Fibroblast of mammary gland (primary cell): ENCODE data around the gene PRXL2B.
"Not testable (repeated sequence)": the region's sequence is repeated elsewhere in the genome, so short reads cannot be mapped to it uniquely, and the experiment has no call there.

Experiments
- DNase-seq: peaks from one replicate; pipeline ENCODE4 v3.0.0-alpha.2; 2010; ENCODE audit warnings: low read depth
- H3K4me3 ChIP-seq: 2 replicates; pipeline ENCODE4 v1.5.1; 2011; ENCODE audit warnings: low read depth, mild to moderate bottlenecking, low read length, moderate library complexity; ENCODE audit not compliant: control insufficient read depth
- TF ChIP-seq, protein P1 (sequence below): conservative IDR thresholded peaks from 2 replicates; pipeline ENCODE4 v1.5.1; 2011; ENCODE audit warnings: low read depth, low read length, inconsistent platforms; ENCODE audit not compliant: control insufficient read depth, insufficient read depth

PRXL2B gene

DNA sequence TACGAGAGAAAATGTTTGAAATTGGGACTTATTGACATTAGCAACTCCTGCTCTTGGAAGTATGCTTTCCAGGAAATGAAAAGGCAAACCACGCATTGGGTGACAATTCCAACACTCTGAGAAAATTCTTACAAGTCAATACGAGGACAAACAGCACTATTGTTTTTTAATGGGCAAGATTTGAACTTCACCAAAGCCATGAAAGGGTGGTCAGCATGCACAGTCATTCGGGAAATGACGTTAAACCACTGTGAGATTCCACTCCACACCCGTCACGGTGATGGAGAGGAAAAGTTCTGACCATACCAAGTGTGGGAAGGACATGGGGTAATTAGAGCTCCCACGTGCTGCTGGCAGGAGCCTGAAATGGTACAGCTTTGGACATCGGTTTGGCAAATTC lies 12.2 kb upstream of the PRXL2B start:
- no peak for DNase-seq
- no peak overlapping the region for H3K4me3 ChIP-seq
- TF ChIP-seq, protein P1, sequence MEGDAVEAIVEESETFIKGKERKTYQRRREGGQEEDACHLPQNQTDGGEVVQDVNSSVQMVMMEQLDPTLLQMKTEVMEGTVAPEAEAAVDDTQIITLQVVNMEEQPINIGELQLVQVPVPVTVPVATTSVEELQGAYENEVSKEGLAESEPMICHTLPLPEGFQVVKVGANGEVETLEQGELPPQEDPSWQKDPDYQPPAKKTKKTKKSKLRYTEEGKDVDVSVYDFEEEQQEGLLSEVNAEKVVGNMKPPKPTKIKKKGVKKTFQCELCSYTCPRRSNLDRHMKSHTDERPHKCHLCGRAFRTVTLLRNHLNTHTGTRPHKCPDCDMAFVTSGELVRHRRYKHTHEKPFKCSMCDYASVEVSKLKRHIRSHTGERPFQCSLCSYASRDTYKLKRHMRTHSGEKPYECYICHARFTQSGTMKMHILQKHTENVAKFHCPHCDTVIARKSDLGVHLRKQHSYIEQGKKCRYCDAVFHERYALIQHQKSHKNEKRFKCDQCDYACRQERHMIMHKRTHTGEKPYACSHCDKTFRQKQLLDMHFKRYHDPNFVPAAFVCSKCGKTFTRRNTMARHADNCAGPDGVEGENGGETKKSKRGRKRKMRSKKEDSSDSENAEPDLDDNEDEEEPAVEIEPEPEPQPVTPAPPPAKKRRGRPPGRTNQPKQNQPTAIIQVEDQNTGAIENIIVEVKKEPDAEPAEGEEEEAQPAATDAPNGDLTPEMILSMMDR = no peak

DNA sequence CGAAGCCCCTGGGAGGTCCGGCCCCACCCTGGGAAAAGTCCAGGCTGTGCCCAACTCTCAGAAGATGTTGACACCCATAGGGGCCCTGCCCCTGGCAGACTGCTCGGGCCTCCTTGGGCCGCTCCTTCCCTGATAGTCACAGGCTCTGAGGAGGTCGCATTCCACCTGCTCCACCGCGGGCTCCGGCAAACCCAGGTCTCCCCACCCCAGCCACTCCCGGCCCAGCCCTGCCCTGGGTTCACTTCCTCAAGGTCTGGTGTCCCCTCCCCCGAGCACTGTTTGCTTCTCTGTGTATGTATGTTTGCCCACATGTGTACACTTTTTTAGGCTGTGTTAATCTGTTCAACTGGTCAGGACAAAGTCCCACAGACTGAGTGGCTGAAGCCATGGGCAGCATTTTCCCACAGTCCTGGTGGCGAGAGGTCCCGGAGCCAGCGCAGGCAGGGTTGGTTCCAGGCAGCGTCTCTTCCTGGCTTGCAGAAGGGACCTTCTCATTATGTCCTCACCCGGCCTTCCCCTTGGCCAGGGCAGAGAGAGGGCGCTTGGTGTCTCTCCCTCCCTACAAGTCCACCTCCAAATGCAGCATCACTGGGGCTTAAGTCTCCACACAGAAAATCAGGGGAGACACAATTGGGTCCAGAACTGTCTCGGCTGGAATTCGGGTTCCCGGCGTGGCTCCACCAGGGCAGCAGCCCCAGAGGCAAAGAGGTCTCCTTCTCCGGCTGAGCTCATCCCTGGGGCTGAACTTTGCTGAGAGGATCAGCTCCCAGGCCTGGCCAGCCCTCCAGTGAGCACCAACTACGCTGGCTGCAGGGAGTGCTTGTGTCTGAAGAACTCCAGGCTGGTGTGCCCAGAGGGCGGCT lies 10.5 kb upstream of the PRXL2B start:
- TF ChIP-seq, protein P1 = no peak
- no peak overlapping the region for H3K4me3 ChIP-seq

DNA sequence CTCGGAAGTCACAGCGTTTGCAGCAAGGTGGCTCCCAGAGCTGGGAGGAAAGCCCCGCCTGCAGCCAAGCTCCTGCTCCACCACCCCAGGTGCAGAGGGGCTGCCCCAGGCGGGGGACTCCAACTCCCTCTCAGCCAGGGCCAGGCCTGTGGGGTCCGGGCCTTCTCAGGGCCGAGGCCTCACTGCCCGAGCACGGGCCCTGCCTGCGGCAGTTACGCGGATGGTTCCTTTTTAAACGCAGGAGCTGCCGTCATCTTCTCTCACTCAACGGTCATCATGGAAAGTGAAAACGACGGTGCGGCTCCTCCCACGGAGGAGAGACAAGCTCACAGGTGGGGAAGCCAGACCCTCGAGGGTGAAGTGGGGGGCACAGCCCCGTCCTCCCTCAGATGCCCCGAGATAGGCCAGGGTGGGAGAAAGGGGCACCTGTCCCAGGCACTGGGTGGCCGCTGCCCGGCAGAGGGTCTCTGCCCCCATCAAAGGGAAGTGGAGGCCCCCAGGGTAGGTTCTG lies 9.0 kb upstream of the PRXL2B start:
- H3K4me3 ChIP-seq, DNase-seq: not testable (repeated sequence)

More for the DNA sequence above, 10.5 kb upstream of the PRXL2B start:
- DNase-seq = no peak

DNA sequence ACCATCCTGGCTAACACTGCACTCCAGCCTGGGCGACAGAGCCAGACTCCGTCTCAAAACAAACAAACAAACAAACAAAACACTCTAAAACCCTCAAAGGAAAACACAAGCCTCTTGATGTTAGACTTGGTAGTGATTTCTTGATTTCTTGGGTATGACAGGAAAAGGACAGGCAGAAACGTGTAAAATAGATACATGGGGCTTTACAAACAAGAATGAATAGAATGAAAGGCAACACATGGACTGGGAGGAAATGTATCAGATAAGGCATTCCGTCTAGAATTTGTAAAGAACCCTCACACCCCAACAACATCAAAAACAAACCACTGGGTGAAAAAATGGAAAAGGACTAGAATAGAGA lies 7.8 kb upstream of the PRXL2B start:
- no peak for DNase-seq
- TF ChIP-seq, protein P1 = no peak
- no peak overlapping the region for H3K4me3 ChIP-seq

DNA sequence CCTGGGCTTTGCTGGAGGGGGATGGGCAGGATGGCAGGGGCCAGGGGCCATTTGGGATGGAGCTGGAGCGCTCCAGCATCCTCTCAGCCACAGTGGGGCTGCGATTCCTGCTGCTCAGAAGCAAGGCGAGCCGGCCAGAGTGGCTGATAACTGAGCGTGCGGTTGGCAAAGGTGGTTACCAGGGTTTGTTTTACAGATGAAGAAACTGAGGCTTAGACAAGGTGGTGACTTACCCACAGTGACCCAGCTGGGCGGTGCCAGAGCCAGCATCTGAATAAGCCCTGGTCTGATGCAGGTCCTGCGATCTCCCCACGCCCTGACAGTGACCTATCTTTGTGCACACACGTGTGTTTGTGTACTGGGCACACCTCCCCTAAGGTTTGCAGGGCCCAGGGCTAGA lies 5.9 kb upstream of the PRXL2B start:
- TF ChIP-seq, protein P1 = no peak
- DNase-seq = no peak
- no peak overlapping the region for H3K4me3 ChIP-seq

DNA sequence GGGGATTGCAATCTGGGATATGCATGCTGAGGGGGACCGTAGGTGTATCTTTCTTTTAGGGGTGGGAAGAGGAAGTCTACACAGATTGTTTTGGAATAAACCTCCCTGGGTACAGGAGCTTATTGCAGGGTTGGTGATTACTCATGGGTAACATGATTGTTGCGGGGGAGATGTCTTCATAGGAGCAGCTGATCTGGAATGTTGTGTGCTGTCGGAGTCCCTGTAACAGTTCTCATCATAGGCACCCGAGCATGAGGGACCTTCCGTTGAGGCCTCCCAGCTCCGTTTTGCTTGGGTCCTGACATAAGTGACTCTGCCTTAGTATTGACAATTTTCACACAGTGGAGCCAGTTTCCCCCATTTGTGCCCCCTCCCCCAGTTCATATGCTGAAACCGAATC lies 4.2 kb upstream of the PRXL2B start:
- peak; percentile 44 for DNase-seq
- H3K4me3 ChIP-seq = no peak overlapping the region
- TF ChIP-seq, protein P1 = no peak

DNA sequence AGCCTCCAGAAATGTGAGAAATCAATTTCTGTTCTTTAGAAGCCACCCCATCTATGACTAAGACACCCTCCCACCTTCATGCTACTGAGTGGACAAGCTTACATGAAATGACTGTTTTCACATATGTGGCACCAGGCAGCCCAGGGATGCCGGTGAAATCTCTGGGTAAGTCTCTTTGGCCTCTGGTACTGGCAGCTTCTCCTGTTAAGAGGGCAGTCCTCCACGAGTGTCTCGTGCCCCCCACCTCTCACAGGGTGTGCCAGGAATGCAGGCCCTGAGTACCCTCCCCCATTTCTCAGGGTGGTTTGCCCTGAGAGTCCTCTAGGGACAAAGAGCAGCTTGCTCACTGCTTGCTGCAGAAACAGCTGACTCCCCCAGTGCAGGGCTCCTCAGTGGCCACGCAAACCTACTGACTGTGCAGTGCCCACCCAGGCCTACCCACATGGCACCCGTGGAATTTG lies 3.2 kb upstream of the PRXL2B start:
- DNase-seq = no peak
- TF ChIP-seq, protein P1 = no peak
- no peak overlapping the region for H3K4me3 ChIP-seq
